ENCODE results near the gene SLC35F4.

DNA sequence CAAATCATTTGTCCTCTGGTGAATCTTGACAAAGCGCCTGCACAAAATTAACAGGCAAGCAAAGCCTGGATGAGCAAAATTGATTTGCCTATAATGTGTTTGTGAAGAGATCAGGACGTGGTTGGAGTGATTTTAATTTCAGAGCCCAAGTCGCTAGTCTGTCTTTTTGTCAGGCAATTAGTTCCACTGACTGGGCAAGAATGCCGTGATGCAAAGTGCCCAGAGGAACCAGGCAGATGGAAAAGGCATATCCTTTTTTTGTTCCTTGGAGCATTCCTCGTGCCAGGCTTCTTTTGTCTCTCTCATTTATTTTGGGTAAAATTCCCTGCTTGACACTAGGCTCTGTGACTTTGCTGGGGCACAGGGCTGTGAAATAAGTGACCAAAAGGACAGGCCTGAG, 306.3 kb downstream of the SLC35F4 start:
- TF ChIP-seq, protein P1, sequence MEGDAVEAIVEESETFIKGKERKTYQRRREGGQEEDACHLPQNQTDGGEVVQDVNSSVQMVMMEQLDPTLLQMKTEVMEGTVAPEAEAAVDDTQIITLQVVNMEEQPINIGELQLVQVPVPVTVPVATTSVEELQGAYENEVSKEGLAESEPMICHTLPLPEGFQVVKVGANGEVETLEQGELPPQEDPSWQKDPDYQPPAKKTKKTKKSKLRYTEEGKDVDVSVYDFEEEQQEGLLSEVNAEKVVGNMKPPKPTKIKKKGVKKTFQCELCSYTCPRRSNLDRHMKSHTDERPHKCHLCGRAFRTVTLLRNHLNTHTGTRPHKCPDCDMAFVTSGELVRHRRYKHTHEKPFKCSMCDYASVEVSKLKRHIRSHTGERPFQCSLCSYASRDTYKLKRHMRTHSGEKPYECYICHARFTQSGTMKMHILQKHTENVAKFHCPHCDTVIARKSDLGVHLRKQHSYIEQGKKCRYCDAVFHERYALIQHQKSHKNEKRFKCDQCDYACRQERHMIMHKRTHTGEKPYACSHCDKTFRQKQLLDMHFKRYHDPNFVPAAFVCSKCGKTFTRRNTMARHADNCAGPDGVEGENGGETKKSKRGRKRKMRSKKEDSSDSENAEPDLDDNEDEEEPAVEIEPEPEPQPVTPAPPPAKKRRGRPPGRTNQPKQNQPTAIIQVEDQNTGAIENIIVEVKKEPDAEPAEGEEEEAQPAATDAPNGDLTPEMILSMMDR (IDR thresholded peaks at IDR 0.05): no peak
- TF ChIP-seq EZH2 (IDR thresholded peaks at IDR 0.05; ENCODE audit: borderline replicate concordance, insufficient read depth, low read depth, low read length, poor library complexity, severe bottlenecking): no peak
